Right lobe of liver (tissue), 6 donors: Measurements from ENCODE around the gene MNX1. TPM values are rescaled to one million over a fixed set of nuclear protein-coding genes. Genes with fewer than 3 reads are reported as not detected.

Experiments
- ATAC-seq, 4 donors: fragments of 200-7000 bp; cut with Tn5 transposase; one replicate each; pipeline ENCODE4 v1.9.1; 2020; ENCODE audit warnings: mild to moderate bottlenecking in 4 of 4, moderate library complexity in 4 of 4
- DNase-seq, 3 donors: peaks; one replicate each; pipeline ENCODE4 v3.0.0-alpha.2; 2020
- H3K27ac ChIP-seq, 3 donors: fragments of 200-600 bp; one replicate each; pipeline ENCODE4 v1.8.0; 2022
- H3K27me3 ChIP-seq, 2 donors: fragments of 200-600 bp; one replicate each; pipeline ENCODE4 v1.8.0; 2022
- H3K36me3 ChIP-seq, 4 donors: fragments of 200-600 bp; sonication (generic) in 1 of 4; one replicate each; pipeline versions ENCODE4 v1.5.1 to v1.8.0; 2017 to 2022; ENCODE audit warnings: control low read depth in 1 of 4
- H3K4me1 ChIP-seq, 4 donors: fragments of 200-600 bp; sonication (generic) in 1 of 4; one replicate each; pipeline versions ENCODE4 v1.5.1 to v1.8.0; 2017 to 2022; ENCODE audit warnings: control low read depth in 1 of 4
- H3K4me3 ChIP-seq, 3 donors: fragments of 200-600 bp; one replicate each; pipeline ENCODE4 v1.8.0; 2022
- H3K9me3 ChIP-seq, 4 donors: fragments of 200-600 bp; sonication (generic) in 1 of 4; one replicate each; pipeline versions ENCODE4 v1.5.1 to v1.8.0; 2017 to 2022; ENCODE audit warnings: control low read depth in 1 of 4
- CTCF ChIP-seq, 4 donors: fragments of 200-600 bp in 3 of 4; fragments of 450-650 bp in 1 of 4; IDR thresholded peaks; one replicate each; pipeline versions ENCODE4 v1.5.1 to v1.8.0; 2016 to 2022; ENCODE audit warnings: antibody characterized with exemption in 4 of 4, mild to moderate bottlenecking in 2 of 4
- POLR2A ChIP-seq: fragments of 450-650 bp; IDR thresholded peaks from one replicate; pipeline ENCODE4 v1.6.1; 2017; ENCODE audit warnings: antibody characterized with exemption, mild to moderate bottlenecking
- WGBS: methylation state at CpG from one replicate; pipeline ENCODE4 v1.1.6; 2018; ENCODE audit warnings: low coverage, low lambda C conversion rate; ENCODE audit not compliant: insufficient coverage; ENCODE audit errors: missing lambda C conversion rate; 5-methylcytosine and 5-hydroxymethylcytosine counted together
- intact Hi-C, 2 donors: fragments of 100-400 bp; cut with DNase I; formaldehyde crosslinking; loops; one replicate each; pipeline versions ENCODE4 v1.11.2 to v1.14.1; 2022
- total RNA-seq, 6 experiments: library from RNA; depleted of rRNA in 2 of 6; stranded (reverse); fragments of >200 nt in 2 of 6; fragmentation: NEBNext Ultra II Directional in 3 of 6; extraction: Animal tissue kit (Norgen Biotek cat#: 25700) in 3 of 6; gene quantifications; one replicate each; pipeline versions ENCODE4 v1.1.0 to v1.2.4, GENCODE V29; 2016 to 2023
- donor health status: DM: no; HTN: yes; CAD: no.
- donor health status: DM: no; HTN: no; CAD: no.
- donor health status: DM: no; HTN: no; CAD: no.
- donor health status: DM: no; HTN: yes; CAD: no.
- donor health status: DM: no; HTN: yes; CAD: no.

Gene MNX1
- total RNA-seq, 6 experiments from 2014 or later = not detected

GRCh38 chr7:157047148-157047547 is 36.7 kb upstream of the MNX1 start:
- H3K36me3 ChIP-seq = no peaks in the 10 kb centered on the region
- H3K27ac ChIP-seq = no peak overlapping the region
- no peak for DNase-seq
- H3K4me3 ChIP-seq = no peak overlapping the region
- TF ChIP-seq POLR2A (no peak), CTCF (IDR thresholded peaks at IDR 0.05) (no peak)
- ATAC-seq = no peak
- H3K27me3 ChIP-seq = no peaks in the 10 kb centered on the region
- WGBS = 66% methylated on average over 6 of the region's 6 CpGs
- no peaks in the 10 kb centered on the region for H3K9me3 ChIP-seq
- intact Hi-C loops = no loop called here
- no peaks in the 10 kb centered on the region for H3K4me1 ChIP-seq

- H3K4me3 ChIP-seq = no peak overlapping the region
- H3K9me3 ChIP-seq = no peaks in the 10 kb centered on the region
- TF ChIP-seq POLR2A (no peak), CTCF (IDR thresholded peaks at IDR 0.05) (no peak)
- H3K27me3 ChIP-seq = no peaks in the 10 kb centered on the region
- no peak for DNase-seq
- no peaks in the 10 kb centered on the region for H3K36me3 ChIP-seq
- no peak overlapping the region for H3K27ac ChIP-seq
- no peak for ATAC-seq
- 78% methylated on average over 1 of the region's 1 CpG for WGBS
- H3K4me1 ChIP-seq = no peaks in the 10 kb centered on the region
- intact Hi-C loops = no loop called here
Measured at GRCh38 chr7:157046681-157047080, 36.2 kb upstream of the MNX1 start.

GRCh38 chr7:157044943-157045660 is 34.6 kb upstream of the MNX1 start:
- no peak for DNase-seq
- Histone ChIP-seq H3K27me3 (no peaks in the 10 kb centered on the region), H3K4me1 (no peaks in the 10 kb centered on the region), H3K4me3 (no peak overlapping the region), H3K9me3 (no peaks in the 10 kb centered on the region), H3K27ac (no peak overlapping the region), H3K36me3 (no peaks in the 10 kb centered on the region)
- peak in 1 of 4 donors; percentile 13 for ATAC-seq
- WGBS = 77% methylated on average over 7 of the region's 30 CpGs
- intact Hi-C loops = no loop called here
- TF ChIP-seq POLR2A = no peak
- TF ChIP-seq CTCF (IDR thresholded peaks at IDR 0.05) = no peak

GRCh38 chr7:157044147-157044687 is 33.8 kb upstream of the MNX1 start:
- no peaks in the 10 kb centered on the region for H3K36me3 ChIP-seq
- no peaks in the 10 kb centered on the region for H3K27me3 ChIP-seq
- WGBS = 79% methylated on average over 8 of the region's 17 CpGs
- DNase-seq (no peak), ATAC-seq (no peak)
- H3K4me3 ChIP-seq = no peak overlapping the region
- intact Hi-C loops = no loop called here
- H3K27ac ChIP-seq = no peak overlapping the region
- TF ChIP-seq CTCF (IDR thresholded peaks at IDR 0.05) (no peak), POLR2A (no peak)
- H3K4me1 ChIP-seq = no peaks in the 10 kb centered on the region
- no peaks in the 10 kb centered on the region for H3K9me3 ChIP-seq
